ENCODE results near the gene EGFR.

DNA sequence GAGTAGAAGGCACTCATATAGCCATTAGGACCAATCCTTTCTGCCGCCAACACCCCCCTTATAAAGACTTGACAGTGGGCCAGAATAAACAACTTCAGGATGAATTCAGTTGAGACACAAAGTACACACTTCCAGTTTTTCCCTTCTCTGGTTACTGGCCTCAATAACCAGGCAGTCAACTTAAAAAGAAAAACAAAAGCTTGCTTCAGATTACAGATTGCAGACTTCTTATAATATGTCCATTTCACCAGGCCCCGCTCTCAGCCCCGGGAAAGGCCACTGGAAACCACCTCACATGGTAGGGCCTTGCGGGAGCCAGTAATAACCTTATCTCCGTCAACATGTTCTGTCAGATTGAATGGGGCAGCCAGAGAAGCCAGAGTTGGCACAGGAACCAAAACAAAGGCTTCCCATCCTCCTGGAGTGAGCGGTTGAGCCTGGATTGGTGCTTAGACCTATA, 108.8 kb downstream of the EGFR start:
- TF ChIP-seq TAF1 (IDR thresholded peaks at IDR 0.05; ENCODE audit: low read depth) (no peak), SMC3 (conservative IDR thresholded peaks at IDR 0.05; ENCODE audit: poor library complexity) (no peak), MXI1 (conservative IDR thresholded peaks at IDR 0.05; ENCODE audit: poor library complexity, severe bottlenecking) (no peak), EZH2 (IDR thresholded peaks at IDR 0.05; ENCODE audit: borderline replicate concordance, insufficient read depth, low read length, poor library complexity, severe bottlenecking) (no peak), EP300 (conservative IDR thresholded peaks at IDR 0.05; ENCODE audit: poor library complexity, severe bottlenecking) (no peak)
- TF ChIP-seq, protein P1, sequence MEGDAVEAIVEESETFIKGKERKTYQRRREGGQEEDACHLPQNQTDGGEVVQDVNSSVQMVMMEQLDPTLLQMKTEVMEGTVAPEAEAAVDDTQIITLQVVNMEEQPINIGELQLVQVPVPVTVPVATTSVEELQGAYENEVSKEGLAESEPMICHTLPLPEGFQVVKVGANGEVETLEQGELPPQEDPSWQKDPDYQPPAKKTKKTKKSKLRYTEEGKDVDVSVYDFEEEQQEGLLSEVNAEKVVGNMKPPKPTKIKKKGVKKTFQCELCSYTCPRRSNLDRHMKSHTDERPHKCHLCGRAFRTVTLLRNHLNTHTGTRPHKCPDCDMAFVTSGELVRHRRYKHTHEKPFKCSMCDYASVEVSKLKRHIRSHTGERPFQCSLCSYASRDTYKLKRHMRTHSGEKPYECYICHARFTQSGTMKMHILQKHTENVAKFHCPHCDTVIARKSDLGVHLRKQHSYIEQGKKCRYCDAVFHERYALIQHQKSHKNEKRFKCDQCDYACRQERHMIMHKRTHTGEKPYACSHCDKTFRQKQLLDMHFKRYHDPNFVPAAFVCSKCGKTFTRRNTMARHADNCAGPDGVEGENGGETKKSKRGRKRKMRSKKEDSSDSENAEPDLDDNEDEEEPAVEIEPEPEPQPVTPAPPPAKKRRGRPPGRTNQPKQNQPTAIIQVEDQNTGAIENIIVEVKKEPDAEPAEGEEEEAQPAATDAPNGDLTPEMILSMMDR (IDR thresholded peaks at IDR 0.05; ENCODE audit: poor library complexity, severe bottlenecking) = no peak
- TF ChIP-seq, protein P2, sequence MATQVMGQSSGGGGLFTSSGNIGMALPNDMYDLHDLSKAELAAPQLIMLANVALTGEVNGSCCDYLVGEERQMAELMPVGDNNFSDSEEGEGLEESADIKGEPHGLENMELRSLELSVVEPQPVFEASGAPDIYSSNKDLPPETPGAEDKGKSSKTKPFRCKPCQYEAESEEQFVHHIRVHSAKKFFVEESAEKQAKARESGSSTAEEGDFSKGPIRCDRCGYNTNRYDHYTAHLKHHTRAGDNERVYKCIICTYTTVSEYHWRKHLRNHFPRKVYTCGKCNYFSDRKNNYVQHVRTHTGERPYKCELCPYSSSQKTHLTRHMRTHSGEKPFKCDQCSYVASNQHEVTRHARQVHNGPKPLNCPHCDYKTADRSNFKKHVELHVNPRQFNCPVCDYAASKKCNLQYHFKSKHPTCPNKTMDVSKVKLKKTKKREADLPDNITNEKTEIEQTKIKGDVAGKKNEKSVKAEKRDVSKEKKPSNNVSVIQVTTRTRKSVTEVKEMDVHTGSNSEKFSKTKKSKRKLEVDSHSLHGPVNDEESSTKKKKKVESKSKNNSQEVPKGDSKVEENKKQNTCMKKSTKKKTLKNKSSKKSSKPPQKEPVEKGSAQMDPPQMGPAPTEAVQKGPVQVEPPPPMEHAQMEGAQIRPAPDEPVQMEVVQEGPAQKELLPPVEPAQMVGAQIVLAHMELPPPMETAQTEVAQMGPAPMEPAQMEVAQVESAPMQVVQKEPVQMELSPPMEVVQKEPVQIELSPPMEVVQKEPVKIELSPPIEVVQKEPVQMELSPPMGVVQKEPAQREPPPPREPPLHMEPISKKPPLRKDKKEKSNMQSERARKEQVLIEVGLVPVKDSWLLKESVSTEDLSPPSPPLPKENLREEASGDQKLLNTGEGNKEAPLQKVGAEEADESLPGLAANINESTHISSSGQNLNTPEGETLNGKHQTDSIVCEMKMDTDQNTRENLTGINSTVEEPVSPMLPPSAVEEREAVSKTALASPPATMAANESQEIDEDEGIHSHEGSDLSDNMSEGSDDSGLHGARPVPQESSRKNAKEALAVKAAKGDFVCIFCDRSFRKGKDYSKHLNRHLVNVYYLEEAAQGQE (IDR thresholded peaks at IDR 0.05; ENCODE audit: borderline replicate concordance) = no peak

Data from neural cell (in vitro differentiated cells).